GM12878 (cell line): Measurements from ENCODE around the gene TCF7. TPM values are rescaled to one million over a fixed set of nuclear protein-coding genes. Genes with fewer than 3 reads are reported as not detected.

Experiments used
- BCL3 ChIP-seq: IDR thresholded peaks from 2 replicates; pipeline ENCODE4 v1.6.1; 2011; ENCODE audit warnings: borderline replicate concordance, low read depth, mild to moderate bottlenecking, moderate library complexity, low read length; ENCODE audit not compliant: insufficient read depth, poor library complexity, severe bottlenecking
- E2F8 ChIP-seq: fragments of 450-650 bp; IDR thresholded peaks from 2 replicates; pipeline ENCODE4 v1.6.1; 2018; ENCODE audit warnings: mild to moderate bottlenecking, low read depth, moderate library complexity; ENCODE audit not compliant: partially characterized antibody
- ETV6 ChIP-seq, 2 experiments: fragments of 450-650 bp in 1 of 2; IDR thresholded peaks in 1 of 2; conservative IDR thresholded peaks in 1 of 2; 2 replicates each; pipeline ENCODE4 v1.6.1; 2014; ENCODE audit warnings: antibody characterized with exemption in 1 of 2, borderline replicate concordance in 1 of 2, low read depth in 1 of 2, mild to moderate bottlenecking in 1 of 2, moderate library complexity in 1 of 2
- JUNB ChIP-seq: IDR thresholded peaks from 2 replicates; pipeline ENCODE4 v1.6.1; 2016; ENCODE audit warnings: antibody characterized with exemption, mild to moderate bottlenecking
- JUND ChIP-seq: IDR thresholded peaks from 2 replicates; pipeline ENCODE4 v1.6.1; 2012; ENCODE audit warnings: low read depth, mild to moderate bottlenecking, low read length, improper control_type of control experiment, moderate library complexity
- PML ChIP-seq: IDR thresholded peaks from 2 replicates; pipeline ENCODE4 v1.6.1; 2012; ENCODE audit warnings: low read length, inconsistent platforms
- RCOR1 ChIP-seq: conservative IDR thresholded peaks from 2 replicates; pipeline ENCODE4 v1.6.1; 2012; ENCODE audit warnings: low read depth, low read length, improper control_type of control experiment
- SMC3 ChIP-seq: IDR thresholded peaks from 2 replicates; pipeline ENCODE4 v1.6.1; 2011; ENCODE audit warnings: low read length, improper control_type of control experiment, borderline replicate concordance
- SREBF2 ChIP-seq: IDR thresholded peaks from 2 replicates; pipeline ENCODE4 v1.6.1; 2012; ENCODE audit warnings: mild to moderate bottlenecking, low read length
- SUZ12 ChIP-seq: fragments of 200-600 bp; sonication (generic); IDR thresholded peaks from one replicate; pipeline ENCODE4 v1.6.1; 2018; ENCODE audit warnings: antibody characterized with exemption, mild to moderate bottlenecking; ENCODE audit not compliant: unreplicated experiment
- YY1 ChIP-seq: IDR thresholded peaks from 2 replicates; pipeline ENCODE4 v1.6.1; 2011; ENCODE audit warnings: low read depth, mild to moderate bottlenecking, low read length
- ZNF24 ChIP-seq: fragments of 450-650 bp; IDR thresholded peaks from 2 replicates; pipeline ENCODE4 v1.6.1; 2017; ENCODE audit warnings: antibody characterized with exemption, mild to moderate bottlenecking
- polyA plus RNA-seq, 11 experiments: library from polyadenylated mRNA; depleted of rRNA in 4 of 11; unstranded in 6 of 11; stranded (reverse) in 5 of 11; fragments of >200 nt; fragmentation: Nextera tagmentation in 4 of 11; fragmentation: Illumina TruSeq in 1 of 11; extraction: Ambion mirVana in 4 of 11; extraction: Trizol in 1 of 11; gene quantifications; 1 replicate in 1 of 11; 2 replicates in 10 of 11; pipeline versions ENCODE4 v1.2.1 to v1.2.3, GENCODE V29; 2011 to 2016; ENCODE audit warnings: inconsistent platforms in 2 of 11, missing spikeins in 2 of 11, low read depth in 1 of 11
- total RNA-seq, 4 experiments: library from RNA; depleted of rRNA in 3 of 4; stranded (reverse); fragments of >200 nt in 3 of 4; fragmentation: Illumina TruSeq in 1 of 4; extraction: Trizol in 1 of 4; gene quantifications; 2 replicates each; pipeline versions ENCODE4 v1.2.1 to v1.2.3, GENCODE V29; 2013 to 2021
- TF ChIP-seq, protein P1 (sequence below): fragments of 450-650 bp; IDR thresholded peaks from 2 replicates; pipeline ENCODE4 v1.6.1; 2017; ENCODE audit warnings: mild to moderate bottlenecking, moderate library complexity
- TF ChIP-seq, protein P2 (sequence below): IDR thresholded peaks from 2 replicates; pipeline ENCODE4 v1.6.1; 2012; ENCODE audit warnings: improper control_type of control experiment, low read depth, low read length; ENCODE audit not compliant: insufficient replicate concordance

The TCF7 gene
- total and polyA plus RNA-seq, 10 of the 15 experiments (the other 5 are each of a cell fraction or from before 2014, with no cell fraction given), result 10.0 to 60.2 (median 23.6) TPM

DNA sequence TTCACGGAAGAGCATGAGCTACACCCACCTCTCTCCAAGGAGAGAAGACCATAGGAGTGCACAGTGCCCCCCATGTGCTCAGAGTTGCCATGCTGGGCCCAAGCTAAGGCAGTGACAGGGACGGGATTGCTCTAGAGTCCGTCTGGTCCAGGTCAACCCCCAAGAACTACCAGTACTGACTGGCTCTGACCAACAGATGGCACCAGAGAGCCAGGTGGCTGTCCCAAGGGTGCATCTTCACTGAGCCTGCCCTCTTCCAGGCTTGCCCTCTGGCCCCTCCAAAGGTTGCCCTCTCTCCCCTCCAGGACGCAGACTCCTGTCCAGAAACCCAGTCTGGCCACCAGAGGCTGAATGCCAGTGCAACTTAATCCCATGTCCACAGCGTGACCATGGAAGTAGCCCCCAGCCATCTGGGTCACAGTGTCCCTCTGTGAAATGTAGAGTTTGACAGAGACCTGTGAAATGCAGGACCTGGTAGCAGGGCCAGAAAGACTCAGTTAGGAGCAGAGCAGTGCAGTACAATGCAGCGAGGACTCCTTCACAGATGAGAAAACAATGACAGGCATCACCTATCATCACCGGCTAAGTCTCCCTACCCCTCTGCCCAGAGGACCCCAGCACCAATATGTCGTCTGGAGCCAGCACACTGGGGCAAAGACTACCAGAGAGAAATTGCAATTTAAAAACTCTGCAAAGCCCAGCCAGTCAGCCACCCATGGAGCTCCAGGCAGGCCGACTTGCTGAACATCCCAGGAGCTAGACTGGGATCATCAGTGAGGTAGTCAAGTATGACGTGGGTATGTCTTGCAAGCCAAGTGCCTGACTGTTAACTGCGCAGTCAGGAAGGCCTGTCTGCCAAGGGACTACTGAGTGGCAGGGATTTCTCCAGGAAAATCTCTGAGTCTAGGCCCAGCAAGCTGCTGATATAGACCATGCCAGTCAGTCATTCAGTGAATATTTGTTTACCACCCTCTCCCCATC lies 70.0 kb downstream of the TCF7 start (continued):
- TF ChIP-seq, protein P1, sequence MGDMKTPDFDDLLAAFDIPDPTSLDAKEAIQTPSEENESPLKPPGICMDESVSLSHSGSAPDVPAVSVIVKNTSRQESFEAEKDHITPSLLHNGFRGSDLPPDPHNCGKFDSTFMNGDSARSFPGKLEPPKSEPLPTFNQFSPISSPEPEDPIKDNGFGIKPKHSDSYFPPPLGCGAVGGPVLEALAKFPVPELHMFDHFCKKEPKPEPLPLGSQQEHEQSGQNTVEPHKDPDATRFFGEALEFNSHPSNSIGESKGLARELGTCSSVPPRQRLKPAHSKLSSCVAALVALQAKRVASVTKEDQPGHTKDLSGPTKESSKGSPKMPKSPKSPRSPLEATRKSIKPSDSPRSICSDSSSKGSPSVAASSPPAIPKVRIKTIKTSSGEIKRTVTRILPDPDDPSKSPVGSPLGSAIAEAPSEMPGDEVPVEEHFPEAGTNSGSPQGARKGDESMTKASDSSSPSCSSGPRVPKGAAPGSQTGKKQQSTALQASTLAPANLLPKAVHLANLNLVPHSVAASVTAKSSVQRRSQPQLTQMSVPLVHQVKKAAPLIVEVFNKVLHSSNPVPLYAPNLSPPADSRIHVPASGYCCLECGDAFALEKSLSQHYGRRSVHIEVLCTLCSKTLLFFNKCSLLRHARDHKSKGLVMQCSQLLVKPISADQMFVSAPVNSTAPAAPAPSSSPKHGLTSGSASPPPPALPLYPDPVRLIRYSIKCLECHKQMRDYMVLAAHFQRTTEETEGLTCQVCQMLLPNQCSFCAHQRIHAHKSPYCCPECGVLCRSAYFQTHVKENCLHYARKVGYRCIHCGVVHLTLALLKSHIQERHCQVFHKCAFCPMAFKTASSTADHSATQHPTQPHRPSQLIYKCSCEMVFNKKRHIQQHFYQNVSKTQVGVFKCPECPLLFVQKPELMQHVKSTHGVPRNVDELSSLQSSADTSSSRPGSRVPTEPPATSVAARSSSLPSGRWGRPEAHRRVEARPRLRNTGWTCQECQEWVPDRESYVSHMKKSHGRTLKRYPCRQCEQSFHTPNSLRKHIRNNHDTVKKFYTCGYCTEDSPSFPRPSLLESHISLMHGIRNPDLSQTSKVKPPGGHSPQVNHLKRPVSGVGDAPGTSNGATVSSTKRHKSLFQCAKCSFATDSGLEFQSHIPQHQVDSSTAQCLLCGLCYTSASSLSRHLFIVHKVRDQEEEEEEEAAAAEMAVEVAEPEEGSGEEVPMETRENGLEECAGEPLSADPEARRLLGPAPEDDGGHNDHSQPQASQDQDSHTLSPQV, result peak; percentile 12; the same call in 1 of the 2 replicates
- TF ChIP-seq JUND (no peak), PML (no peak), E2F8 (no peak), SMC3 (peak; percentile 96), ETV6 (conservative IDR thresholded peaks at IDR 0.05 in 1 of 2, IDR thresholded peaks at IDR 0.05 in 1 of 2; ENCODE audit: borderline replicate concordance in 1 of 2, low read depth in 1 of 2) (no peak), SREBF2 (no peak), RCOR1 (no peak), SUZ12 (no peak), YY1 (peak; percentile 75), BCL3 (no peak), ZNF24 (no peak), JUNB (no peak)
- TF ChIP-seq, protein P2, sequence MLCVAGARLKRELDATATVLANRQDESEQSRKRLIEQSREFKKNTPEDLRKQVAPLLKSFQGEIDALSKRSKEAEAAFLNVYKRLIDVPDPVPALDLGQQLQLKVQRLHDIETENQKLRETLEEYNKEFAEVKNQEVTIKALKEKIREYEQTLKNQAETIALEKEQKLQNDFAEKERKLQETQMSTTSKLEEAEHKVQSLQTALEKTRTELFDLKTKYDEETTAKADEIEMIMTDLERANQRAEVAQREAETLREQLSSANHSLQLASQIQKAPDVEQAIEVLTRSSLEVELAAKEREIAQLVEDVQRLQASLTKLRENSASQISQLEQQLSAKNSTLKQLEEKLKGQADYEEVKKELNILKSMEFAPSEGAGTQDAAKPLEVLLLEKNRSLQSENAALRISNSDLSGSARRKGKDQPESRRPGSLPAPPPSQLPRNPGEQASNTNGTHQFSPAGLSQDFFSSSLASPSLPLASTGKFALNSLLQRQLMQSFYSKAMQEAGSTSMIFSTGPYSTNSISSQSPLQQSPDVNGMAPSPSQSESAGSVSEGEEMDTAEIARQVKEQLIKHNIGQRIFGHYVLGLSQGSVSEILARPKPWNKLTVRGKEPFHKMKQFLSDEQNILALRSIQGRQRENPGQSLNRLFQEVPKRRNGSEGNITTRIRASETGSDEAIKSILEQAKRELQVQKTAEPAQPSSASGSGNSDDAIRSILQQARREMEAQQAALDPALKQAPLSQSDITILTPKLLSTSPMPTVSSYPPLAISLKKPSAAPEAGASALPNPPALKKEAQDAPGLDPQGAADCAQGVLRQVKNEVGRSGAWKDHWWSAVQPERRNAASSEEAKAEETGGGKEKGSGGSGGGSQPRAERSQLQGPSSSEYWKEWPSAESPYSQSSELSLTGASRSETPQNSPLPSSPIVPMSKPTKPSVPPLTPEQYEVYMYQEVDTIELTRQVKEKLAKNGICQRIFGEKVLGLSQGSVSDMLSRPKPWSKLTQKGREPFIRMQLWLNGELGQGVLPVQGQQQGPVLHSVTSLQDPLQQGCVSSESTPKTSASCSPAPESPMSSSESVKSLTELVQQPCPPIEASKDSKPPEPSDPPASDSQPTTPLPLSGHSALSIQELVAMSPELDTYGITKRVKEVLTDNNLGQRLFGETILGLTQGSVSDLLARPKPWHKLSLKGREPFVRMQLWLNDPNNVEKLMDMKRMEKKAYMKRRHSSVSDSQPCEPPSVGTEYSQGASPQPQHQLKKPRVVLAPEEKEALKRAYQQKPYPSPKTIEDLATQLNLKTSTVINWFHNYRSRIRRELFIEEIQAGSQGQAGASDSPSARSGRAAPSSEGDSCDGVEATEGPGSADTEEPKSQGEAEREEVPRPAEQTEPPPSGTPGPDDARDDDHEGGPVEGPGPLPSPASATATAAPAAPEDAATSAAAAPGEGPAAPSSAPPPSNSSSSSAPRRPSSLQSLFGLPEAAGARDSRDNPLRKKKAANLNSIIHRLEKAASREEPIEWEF, result no peak
